Measurements from ENCODE around the gene DIO1. TPM values are rescaled to one million over a fixed set of nuclear protein-coding genes. Genes with fewer than 3 reads are reported as not detected.
"Not testable (repeated sequence)": the region's sequence is repeated elsewhere in the genome, so short reads cannot be mapped to it uniquely, and the experiment has no call there.

The DIO1 gene
- total and polyA plus RNA-seq, 8 donors: 0.09 TPM; not detected in 7

GRCh38 chr1:53871773-53872484 is 22.1 kb upstream of the DIO1 start:
- no peak overlapping the region for H3K27ac ChIP-seq
- TF ChIP-seq, protein P1, sequence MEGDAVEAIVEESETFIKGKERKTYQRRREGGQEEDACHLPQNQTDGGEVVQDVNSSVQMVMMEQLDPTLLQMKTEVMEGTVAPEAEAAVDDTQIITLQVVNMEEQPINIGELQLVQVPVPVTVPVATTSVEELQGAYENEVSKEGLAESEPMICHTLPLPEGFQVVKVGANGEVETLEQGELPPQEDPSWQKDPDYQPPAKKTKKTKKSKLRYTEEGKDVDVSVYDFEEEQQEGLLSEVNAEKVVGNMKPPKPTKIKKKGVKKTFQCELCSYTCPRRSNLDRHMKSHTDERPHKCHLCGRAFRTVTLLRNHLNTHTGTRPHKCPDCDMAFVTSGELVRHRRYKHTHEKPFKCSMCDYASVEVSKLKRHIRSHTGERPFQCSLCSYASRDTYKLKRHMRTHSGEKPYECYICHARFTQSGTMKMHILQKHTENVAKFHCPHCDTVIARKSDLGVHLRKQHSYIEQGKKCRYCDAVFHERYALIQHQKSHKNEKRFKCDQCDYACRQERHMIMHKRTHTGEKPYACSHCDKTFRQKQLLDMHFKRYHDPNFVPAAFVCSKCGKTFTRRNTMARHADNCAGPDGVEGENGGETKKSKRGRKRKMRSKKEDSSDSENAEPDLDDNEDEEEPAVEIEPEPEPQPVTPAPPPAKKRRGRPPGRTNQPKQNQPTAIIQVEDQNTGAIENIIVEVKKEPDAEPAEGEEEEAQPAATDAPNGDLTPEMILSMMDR (IDR thresholded peaks at IDR 0.05): no peak
- H3K36me3 ChIP-seq: peaks cover 0 to 6% (median 4%) of the 10 kb centered on the region in 3 donors
- intact Hi-C loops (cut with DNase I): loop anchor here in 1 of 3 donors (10.0 kb wide), 1 partner anchor 943 kb away; no protein-coding TSS in a partner anchor
- no peak overlapping the region for H3K4me3 ChIP-seq
- ATAC-seq (no peak), DNase-seq (no peak), FAIRE-seq (no peak)
- no peaks in the 10 kb centered on the region for H3K27me3 ChIP-seq
- WGBS, 2 donors: 71 to 77% methylated on average over 5 of the region's 5 CpGs
- H3K4me1 ChIP-seq: no peaks in the 10 kb centered on the region
- no peaks in the 10 kb centered on the region for H3K9me3 ChIP-seq

GRCh38 chr1:53875150-53875549 is 18.8 kb upstream of the DIO1 start:
- H3K36me3 ChIP-seq: peaks cover 0 to 19% (median 4%) of the 10 kb centered on the region in 3 donors
- intact Hi-C loops (cut with DNase I): loop anchor here in 1 of 3 donors (10.0 kb wide), 1 partner anchor 940 kb away; no protein-coding TSS in a partner anchor
- H3K9me3 ChIP-seq, ATAC-seq, H3K4me3 ChIP-seq, H3K27ac ChIP-seq, FAIRE-seq, DNase-seq, H3K4me1 ChIP-seq, H3K27me3 ChIP-seq: not testable (repeated sequence)
- 84 to 94% methylated on average over 2 of the region's 2 CpGs for WGBS, 2 donors

DNA sequence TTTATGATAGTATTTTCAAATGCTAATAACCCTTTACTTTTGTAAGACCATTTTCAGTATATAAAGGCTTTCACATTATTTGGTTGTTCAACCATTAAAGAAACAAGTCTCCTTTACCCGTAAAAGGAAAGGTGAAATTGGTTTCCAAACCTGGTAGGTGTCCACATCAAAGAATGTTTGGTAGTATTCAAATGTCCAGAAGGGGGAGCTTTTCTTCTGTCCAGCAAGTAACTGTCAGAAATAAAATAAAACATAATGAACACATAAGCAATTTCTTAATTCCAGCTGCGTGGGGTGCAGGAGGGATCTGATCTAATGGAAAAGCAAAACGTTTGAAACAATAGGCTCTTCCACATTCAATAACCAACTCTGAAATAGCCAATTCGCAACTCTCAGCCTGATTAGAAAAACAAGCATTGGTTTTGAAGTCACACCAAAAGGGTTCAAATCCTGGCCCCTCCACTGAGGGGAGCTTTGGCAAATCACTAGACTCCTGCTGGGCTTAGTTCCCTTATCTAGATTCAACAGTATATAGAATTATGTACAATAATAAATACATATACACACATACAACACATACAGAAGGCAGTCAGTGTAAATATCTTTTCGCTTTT is 15.4 kb upstream of the DIO1 start:
- Histone ChIP-seq H3K4me1 (no peaks in the 10 kb centered on the region), H3K36me3 (peaks cover 0 to 14% (median 5%) of the 10 kb centered on the region in 3 donors), H3K4me3 (no peak overlapping the region), H3K27ac (no peak overlapping the region), H3K9me3 (no peaks in the 10 kb centered on the region), H3K27me3 (no peaks in the 10 kb centered on the region)
- WGBS, 2 donors: 41 to 42% methylated on average over 5 of the region's 5 CpGs
- FAIRE-seq (no peak), ATAC-seq (peak in 3 of 4 donors; percentile 57 to 74 (median 58)), DNase-seq (no peak)
- intact Hi-C loops (cut with DNase I): loop anchor here in 1 of 3 donors (10.0 kb wide), 1 partner anchor 936 kb away; no protein-coding TSS in a partner anchor
- TF ChIP-seq, protein P1 (IDR thresholded peaks at IDR 0.05): peak in 3 of 4 donors; percentile 18 to 54 (median 44)

- not testable (repeated sequence) for H3K9me3 ChIP-seq, H3K27ac ChIP-seq, H3K27me3 ChIP-seq, H3K4me1 ChIP-seq, H3K4me3 ChIP-seq, ATAC-seq, FAIRE-seq, DNase-seq
- intact Hi-C loops (cut with DNase I): loop anchor here in 1 of 3 donors (5.0 kb wide), 1 partner anchor 80 kb away; no protein-coding TSS in a partner anchor
- 96 to 98% methylated on average over 2 of the region's 2 CpGs for WGBS, 2 donors
- H3K36me3 ChIP-seq: peaks cover 0 to 14% (median 5%) of the 10 kb centered on the region in 3 donors
Measured at GRCh38 chr1:53881853-53882252, 12.1 kb upstream of the DIO1 start.

DNA sequence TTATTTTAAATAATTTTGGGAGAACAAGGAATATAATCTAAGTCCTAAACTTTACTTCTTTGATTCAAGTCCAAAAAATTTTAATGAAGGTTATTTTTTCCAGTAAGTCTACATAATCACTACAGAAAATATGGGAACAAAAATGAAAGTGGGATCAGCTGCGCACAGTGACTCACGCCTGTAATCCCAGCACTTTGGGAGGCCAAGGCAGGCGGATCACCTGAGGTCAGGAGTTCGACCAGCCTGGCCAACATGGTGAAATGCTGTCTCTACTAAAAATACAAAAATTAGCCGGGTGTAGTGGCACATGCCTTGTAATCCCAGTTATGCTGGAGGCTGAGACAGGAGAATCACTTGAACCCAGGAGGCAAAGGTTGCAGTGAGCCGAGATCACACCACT is 10.4 kb upstream of the DIO1 start:
- intact Hi-C loops (cut with DNase I): loop anchor here in 1 of 3 donors (5.0 kb wide), 1 partner anchor 79 kb away; no protein-coding TSS in a partner anchor
- WGBS, 2 donors: 93 to 96% methylated on average over 6 of the region's 6 CpGs
- H3K27ac ChIP-seq, DNase-seq, H3K36me3 ChIP-seq, ATAC-seq, H3K27me3 ChIP-seq, H3K9me3 ChIP-seq, FAIRE-seq, H3K4me3 ChIP-seq, H3K4me1 ChIP-seq: not testable (repeated sequence)

DNA sequence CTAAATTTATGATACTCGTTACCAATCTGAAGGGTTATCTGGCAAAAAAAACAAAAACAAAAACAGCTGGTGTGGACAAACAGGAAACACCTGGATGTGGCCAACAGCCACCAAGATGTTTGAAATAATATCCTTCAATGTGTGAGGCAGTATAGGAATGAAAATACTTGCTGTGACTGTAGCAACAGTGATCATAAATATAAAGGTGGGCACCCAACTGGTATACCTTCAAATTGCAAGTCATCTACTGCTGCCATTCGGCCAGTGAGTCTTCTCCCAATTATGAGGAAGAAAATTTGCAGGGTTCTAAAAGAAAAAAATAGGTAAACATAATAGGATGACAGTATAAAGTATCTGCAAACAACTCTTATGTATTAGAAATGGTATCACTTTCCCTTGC is 5.3 kb upstream of the DIO1 start:
- DNase-seq (no peak), FAIRE-seq (no peak), ATAC-seq (no peak)
- H3K36me3 ChIP-seq: no peaks in the 10 kb centered on the region
- H3K9me3 ChIP-seq: no peaks in the 10 kb centered on the region
- TF ChIP-seq, protein P1 (IDR thresholded peaks at IDR 0.05): no peak
- H3K4me3 ChIP-seq: peak overlapping the region in 3 of 4 donors; percentile 52 to 99 (median 91)
- peaks cover 0 to 9% (median 5%) of the 10 kb centered on the region in 3 donors for H3K4me1 ChIP-seq
- 31 to 45% methylated on average over 2 of the region's 2 CpGs for WGBS, 2 donors
- peak overlapping the region in 1 of 4 donors; percentile 82 for H3K27ac ChIP-seq
- intact Hi-C loops (cut with DNase I): loop anchor here in 1 of 3 donors (5.0 kb wide), 1 partner anchor 59 kb away; the partner anchor contains the start of genes IFT25 and LRRC42
- H3K27me3 ChIP-seq: no peaks in the 10 kb centered on the region
